Ishikawa (cell line): Measurements from ENCODE around the gene ZNF492.

Source experiments
- CEBPB ChIP-seq: IDR thresholded peaks from 2 replicates; pipeline ENCODE4 v1.6.1; 2012
- EGR1 ChIP-seq: IDR thresholded peaks from 2 replicates; pipeline ENCODE4 v1.6.1; 2012
- EP300 ChIP-seq: IDR thresholded peaks from 2 replicates; pipeline ENCODE4 v1.6.1; 2012; ENCODE audit warnings: borderline replicate concordance
- NFIC ChIP-seq: IDR thresholded peaks from 2 replicates; pipeline ENCODE4 v1.6.1; 2012
- RAD21 ChIP-seq: IDR thresholded peaks from 2 replicates; pipeline ENCODE4 v1.6.1; 2012; ENCODE audit warnings: low read depth
- TAF1 ChIP-seq: IDR thresholded peaks from 2 replicates; pipeline ENCODE4 v1.6.1; 2012; ENCODE audit warnings: low read depth, mild to moderate bottlenecking
- TCF12 ChIP-seq: IDR thresholded peaks from 2 replicates; pipeline ENCODE4 v1.6.1; 2012; ENCODE audit warnings: low read depth
- TEAD4 ChIP-seq: IDR thresholded peaks from 2 replicates; pipeline ENCODE4 v1.6.1; 2012
- YY1 ChIP-seq: IDR thresholded peaks from 2 replicates; pipeline ENCODE4 v1.6.1; 2012; ENCODE audit warnings: low read depth
- ZBTB7A ChIP-seq: IDR thresholded peaks from 2 replicates; pipeline ENCODE4 v1.6.1; 2012; ENCODE audit warnings: low read depth
- TF ChIP-seq, protein P1 (sequence below): IDR thresholded peaks from 2 replicates; pipeline ENCODE4 v1.6.1; 2012; ENCODE audit warnings: low read depth, mild to moderate bottlenecking
- TF ChIP-seq, protein P2 (sequence below): IDR thresholded peaks from 2 replicates; pipeline ENCODE4 v1.6.1; 2012
- TF ChIP-seq, protein P3 (sequence below): IDR thresholded peaks from 2 replicates; pipeline ENCODE4 v1.6.1; 2012

DNA sequence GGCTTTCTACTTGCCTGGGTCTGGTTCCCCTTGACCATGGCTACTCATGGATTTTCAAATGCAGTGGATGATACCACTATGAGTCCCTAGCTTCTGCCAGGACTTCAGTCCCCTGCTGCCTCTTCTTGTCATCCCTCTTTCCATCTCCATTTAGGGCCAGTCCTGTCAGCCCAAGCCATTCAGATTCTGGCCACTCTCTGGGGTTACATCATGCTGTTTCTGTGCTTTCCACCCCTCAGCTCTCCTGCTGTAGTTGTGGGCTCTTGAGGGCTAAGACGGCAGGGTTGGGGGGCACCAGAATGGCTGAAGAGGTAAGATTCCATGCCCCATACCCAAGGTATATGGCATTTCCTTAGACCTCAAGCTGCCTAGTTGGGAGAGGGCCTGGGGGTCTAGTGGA is 13.2 kb upstream of the ZNF492 start:
- TF ChIP-seq, protein P1, sequence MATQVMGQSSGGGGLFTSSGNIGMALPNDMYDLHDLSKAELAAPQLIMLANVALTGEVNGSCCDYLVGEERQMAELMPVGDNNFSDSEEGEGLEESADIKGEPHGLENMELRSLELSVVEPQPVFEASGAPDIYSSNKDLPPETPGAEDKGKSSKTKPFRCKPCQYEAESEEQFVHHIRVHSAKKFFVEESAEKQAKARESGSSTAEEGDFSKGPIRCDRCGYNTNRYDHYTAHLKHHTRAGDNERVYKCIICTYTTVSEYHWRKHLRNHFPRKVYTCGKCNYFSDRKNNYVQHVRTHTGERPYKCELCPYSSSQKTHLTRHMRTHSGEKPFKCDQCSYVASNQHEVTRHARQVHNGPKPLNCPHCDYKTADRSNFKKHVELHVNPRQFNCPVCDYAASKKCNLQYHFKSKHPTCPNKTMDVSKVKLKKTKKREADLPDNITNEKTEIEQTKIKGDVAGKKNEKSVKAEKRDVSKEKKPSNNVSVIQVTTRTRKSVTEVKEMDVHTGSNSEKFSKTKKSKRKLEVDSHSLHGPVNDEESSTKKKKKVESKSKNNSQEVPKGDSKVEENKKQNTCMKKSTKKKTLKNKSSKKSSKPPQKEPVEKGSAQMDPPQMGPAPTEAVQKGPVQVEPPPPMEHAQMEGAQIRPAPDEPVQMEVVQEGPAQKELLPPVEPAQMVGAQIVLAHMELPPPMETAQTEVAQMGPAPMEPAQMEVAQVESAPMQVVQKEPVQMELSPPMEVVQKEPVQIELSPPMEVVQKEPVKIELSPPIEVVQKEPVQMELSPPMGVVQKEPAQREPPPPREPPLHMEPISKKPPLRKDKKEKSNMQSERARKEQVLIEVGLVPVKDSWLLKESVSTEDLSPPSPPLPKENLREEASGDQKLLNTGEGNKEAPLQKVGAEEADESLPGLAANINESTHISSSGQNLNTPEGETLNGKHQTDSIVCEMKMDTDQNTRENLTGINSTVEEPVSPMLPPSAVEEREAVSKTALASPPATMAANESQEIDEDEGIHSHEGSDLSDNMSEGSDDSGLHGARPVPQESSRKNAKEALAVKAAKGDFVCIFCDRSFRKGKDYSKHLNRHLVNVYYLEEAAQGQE = no peak
- TF ChIP-seq CEBPB (no peak), TAF1 (no peak), EP300 (no peak), YY1 (no peak), TCF12 (no peak), ZBTB7A (no peak), TEAD4 (no peak), EGR1 (no peak), RAD21 (no peak), NFIC (no peak)
- TF ChIP-seq, protein P2, sequence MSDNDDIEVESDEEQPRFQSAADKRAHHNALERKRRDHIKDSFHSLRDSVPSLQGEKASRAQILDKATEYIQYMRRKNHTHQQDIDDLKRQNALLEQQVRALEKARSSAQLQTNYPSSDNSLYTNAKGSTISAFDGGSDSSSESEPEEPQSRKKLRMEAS = no peak
- TF ChIP-seq, protein P3, sequence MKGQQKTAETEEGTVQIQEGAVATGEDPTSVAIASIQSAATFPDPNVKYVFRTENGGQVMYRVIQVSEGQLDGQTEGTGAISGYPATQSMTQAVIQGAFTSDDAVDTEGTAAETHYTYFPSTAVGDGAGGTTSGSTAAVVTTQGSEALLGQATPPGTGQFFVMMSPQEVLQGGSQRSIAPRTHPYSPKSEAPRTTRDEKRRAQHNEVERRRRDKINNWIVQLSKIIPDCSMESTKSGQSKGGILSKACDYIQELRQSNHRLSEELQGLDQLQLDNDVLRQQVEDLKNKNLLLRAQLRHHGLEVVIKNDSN = no peak
